GM23248 (cell line): ENCODE results near the gene PELO.

Experiments used
- EZH2 ChIP-seq: fragments of 200-600 bp; sonication (generic); IDR thresholded peaks from 2 replicates; pipeline ENCODE4 v1.6.1; 2018; ENCODE audit warnings: antibody characterized with exemption, mild to moderate bottlenecking; ENCODE audit not compliant: insufficient read depth, poor library complexity, severe bottlenecking
- EZH2phosphoT487 ChIP-seq: fragments of 200-600 bp; sonication (generic); IDR thresholded peaks from 2 replicates; pipeline ENCODE4 v1.6.1; 2018; ENCODE audit warnings: antibody characterized with exemption, moderate library complexity, mild to moderate bottlenecking, low read depth; ENCODE audit not compliant: insufficient read depth

DNA sequence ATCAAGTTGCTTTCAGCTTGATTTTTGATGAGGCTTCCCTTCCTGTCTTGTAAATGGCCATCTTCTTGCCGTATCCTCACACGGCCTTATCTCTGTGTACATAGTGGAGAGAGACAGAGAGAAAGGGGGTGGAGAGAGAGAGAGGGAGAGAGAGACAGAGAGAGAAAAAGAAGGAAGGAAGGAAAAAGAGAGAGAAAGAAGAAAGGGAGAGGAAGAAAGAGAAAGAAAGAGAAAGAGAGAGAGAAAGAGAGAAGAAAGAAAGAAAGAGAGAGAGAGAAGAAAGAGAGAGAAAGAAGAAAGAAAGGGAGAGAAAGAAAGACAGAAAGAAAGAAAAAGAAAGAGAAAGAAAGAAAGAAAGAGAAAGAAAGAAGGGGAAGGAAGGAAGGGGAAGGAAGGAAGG is 46.6 kb downstream of the PELO start:
- TF ChIP-seq EZH2phosphoT487 (no peak), EZH2 (no peak)
